Calu3 (cell line): ENCODE results near the gene TMPRSS15. TPM values are rescaled to one million over a fixed set of nuclear protein-coding genes. Genes with fewer than 3 reads are reported as not detected.
A peak's percentile ranks its signal among the peaks of the same experiment; 100 is the strongest.

ENCODE experiments used
- Bru-seq: library from RNA; stranded (reverse); fragments of 400-500 nt; gene quantifications from one replicate; lab custom pipeline; 2021; lab: Mats Ljungman, UMichigan
- BruChase-seq, 2 experiments: library from RNA; stranded (reverse); fragments of 400-500 nt; gene quantifications; one replicate each; lab custom pipeline; 2021; lab: Mats Ljungman, UMichigan
- BruUV-seq: library from RNA; stranded (reverse); fragments of 400-500 nt; replicated peaks from 2 replicates; lab custom pipeline; 2021; lab: Mats Ljungman, UMichigan
- CTCF ChIA-PET: fragments of 300-600 bp; sonication (Branson Sonifier 250); formaldehyde crosslinking; loops from one replicate; lab custom pipeline; 2022; ENCODE audit warnings: antibody characterized with exemption; lab: Charles Lee
- DNase-seq: peaks from one replicate; pipeline ENCODE4 v3.0.0; 2022
- H3K27ac Mint-ChIP-seq: one replicate; pipeline ENCODE4 v1.8.0; 2022; ENCODE audit warnings: mixed read lengths; ENCODE audit not compliant: unreplicated experiment
- H3K27me3 Mint-ChIP-seq: one replicate; pipeline ENCODE4 v1.8.0; 2022; ENCODE audit warnings: mixed read lengths; ENCODE audit not compliant: unreplicated experiment
- H3K36me3 Mint-ChIP-seq: one replicate; pipeline ENCODE4 v1.8.0; 2022; ENCODE audit warnings: mild to moderate bottlenecking, moderate library complexity, mixed read lengths; ENCODE audit not compliant: insufficient read depth, unreplicated experiment
- H3K4me1 Mint-ChIP-seq: one replicate; pipeline ENCODE4 v1.8.0; 2022; ENCODE audit warnings: mild to moderate bottlenecking, low read depth, mixed read lengths; ENCODE audit not compliant: unreplicated experiment
- H3K4me3 Mint-ChIP-seq: one replicate; pipeline ENCODE4 v1.8.0; 2022; ENCODE audit warnings: mild to moderate bottlenecking, low read depth, moderate library complexity, mixed read lengths; ENCODE audit not compliant: unreplicated experiment
- H3K9me3 Mint-ChIP-seq: one replicate; pipeline ENCODE4 v1.8.0; 2022; ENCODE audit warnings: low read depth, mixed read lengths; ENCODE audit not compliant: unreplicated experiment
- intact Hi-C: fragments of 100-400 bp; cut with micrococcal nuclease; formaldehyde crosslinking; loops from one replicate; pipeline ENCODE4 v1.10.0; 2022; ENCODE audit not compliant: unreplicated experiment
- long read RNA-seq: library from polyadenylated mRNA; stranded (forward); transcript quantifications from one replicate; pipeline ENCODE4 v2.0.0, GENCODE V29; 2022
- total RNA-seq: library from RNA; stranded (reverse); gene quantifications from 2 replicates; pipeline ENCODE4 v1.2.3, GENCODE V29; 2022
- TF ChIP-seq, protein P1 (sequence below): fragments of 200-600 bp; IDR thresholded peaks from one replicate; pipeline ENCODE4 v1.8.0; 2022; ENCODE audit warnings: antibody characterized with exemption; ENCODE audit not compliant: unreplicated experiment

TMPRSS15 gene
- total RNA-seq = not detected in 2 replicates
- not detected for Bru-seq, nascent RNA
- percentile 1 among the genes with signal in this experiment for BruChase-seq, experiment 1, labeled RNA remaining after a 6-hour chase
- BruChase-seq, experiment 2, labeled RNA remaining after a 2-hour chase = not detected
- long read RNA-seq = 0 reads

DNA sequence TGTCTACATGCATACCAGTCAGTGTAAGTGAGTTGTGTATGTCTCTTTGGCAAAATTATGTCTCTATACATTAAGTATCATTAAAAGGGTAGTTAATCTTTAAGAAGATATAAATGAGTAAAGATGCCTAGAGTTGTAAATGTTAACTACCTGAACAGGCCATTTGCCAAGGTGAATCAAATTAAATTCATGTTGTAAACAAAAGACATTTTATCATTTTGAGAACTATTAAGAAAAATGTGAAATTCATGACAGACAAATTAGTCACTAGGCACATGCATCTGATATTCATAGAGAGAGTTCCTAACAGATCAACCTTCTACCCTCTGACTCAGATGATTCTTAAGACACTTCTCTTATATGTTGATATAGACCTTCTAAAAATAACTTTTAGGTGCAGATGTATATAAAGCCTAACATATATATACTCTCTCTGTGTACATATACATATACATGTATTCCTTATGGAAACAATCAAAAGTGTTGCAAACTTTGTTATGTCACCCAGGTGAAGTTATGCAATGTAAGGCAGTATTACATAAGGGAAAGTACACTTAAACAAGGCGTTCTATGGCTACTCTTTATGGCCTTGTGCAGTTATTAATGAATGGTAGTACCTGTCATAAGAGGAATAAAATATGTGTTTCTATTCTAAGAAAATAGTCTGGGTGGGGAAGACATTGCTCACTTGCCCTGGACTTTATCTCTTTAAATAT lies at the start of gene TMPRSS15:
TSS of gene TMPRSS15 (minus strand) at position 51 of the 716 bp plus-strand sequence. CDS start 163 bp downstream, outside the sequence.
- Mint-ChIP-seq H3K4me3 (no peak within 1 kb of the TSS), H3K27me3 (no peaks in the 10 kb centered on the region), H3K27ac (no peak within 1 kb of the TSS), H3K4me1 (no peaks in the 10 kb centered on the region), H3K36me3 (no peaks in the 10 kb centered on the region), H3K9me3 (no peaks in the 10 kb centered on the region)
- DNase-seq = no peak
- TF ChIP-seq, protein P1, sequence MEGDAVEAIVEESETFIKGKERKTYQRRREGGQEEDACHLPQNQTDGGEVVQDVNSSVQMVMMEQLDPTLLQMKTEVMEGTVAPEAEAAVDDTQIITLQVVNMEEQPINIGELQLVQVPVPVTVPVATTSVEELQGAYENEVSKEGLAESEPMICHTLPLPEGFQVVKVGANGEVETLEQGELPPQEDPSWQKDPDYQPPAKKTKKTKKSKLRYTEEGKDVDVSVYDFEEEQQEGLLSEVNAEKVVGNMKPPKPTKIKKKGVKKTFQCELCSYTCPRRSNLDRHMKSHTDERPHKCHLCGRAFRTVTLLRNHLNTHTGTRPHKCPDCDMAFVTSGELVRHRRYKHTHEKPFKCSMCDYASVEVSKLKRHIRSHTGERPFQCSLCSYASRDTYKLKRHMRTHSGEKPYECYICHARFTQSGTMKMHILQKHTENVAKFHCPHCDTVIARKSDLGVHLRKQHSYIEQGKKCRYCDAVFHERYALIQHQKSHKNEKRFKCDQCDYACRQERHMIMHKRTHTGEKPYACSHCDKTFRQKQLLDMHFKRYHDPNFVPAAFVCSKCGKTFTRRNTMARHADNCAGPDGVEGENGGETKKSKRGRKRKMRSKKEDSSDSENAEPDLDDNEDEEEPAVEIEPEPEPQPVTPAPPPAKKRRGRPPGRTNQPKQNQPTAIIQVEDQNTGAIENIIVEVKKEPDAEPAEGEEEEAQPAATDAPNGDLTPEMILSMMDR = no peak
- intact Hi-C loops = no loop called here
- no TSS peak for BruUV-seq
- CTCF ChIA-PET = no interaction called here

DNA sequence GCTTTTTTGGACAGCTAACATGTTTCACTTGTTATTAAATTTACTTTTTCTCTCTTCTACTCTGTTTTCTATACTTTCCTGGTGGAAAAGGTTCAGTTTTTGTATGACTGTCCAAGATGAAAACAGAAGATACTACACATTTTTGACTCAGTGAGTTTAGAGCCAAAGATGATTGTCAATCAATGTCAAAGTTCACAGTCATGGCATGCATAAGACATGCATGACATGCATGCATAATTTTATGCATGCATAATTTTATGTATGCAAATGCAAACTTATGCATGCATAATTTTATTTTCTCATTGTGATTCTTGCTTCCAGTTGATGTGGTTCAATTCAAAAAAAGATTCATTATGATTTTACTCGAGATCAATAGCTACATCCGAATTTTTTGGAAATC lies 48.1 kb upstream of the TMPRSS15 start:
- BruUV-seq = no TSS peak
- TF ChIP-seq, protein P1 = no peak
- Mint-ChIP-seq H3K9me3 (peaks cover 2% of the 10 kb centered on the region), H3K4me1 (no peaks in the 10 kb centered on the region), H3K27me3 (no peaks in the 10 kb centered on the region), H3K36me3 (no peaks in the 10 kb centered on the region), H3K4me3 (no peak overlapping the region), H3K27ac (no peak overlapping the region)
- intact Hi-C loops = no loop called here
- DNase-seq = no peak
- CTCF ChIA-PET = no interaction called here

DNA sequence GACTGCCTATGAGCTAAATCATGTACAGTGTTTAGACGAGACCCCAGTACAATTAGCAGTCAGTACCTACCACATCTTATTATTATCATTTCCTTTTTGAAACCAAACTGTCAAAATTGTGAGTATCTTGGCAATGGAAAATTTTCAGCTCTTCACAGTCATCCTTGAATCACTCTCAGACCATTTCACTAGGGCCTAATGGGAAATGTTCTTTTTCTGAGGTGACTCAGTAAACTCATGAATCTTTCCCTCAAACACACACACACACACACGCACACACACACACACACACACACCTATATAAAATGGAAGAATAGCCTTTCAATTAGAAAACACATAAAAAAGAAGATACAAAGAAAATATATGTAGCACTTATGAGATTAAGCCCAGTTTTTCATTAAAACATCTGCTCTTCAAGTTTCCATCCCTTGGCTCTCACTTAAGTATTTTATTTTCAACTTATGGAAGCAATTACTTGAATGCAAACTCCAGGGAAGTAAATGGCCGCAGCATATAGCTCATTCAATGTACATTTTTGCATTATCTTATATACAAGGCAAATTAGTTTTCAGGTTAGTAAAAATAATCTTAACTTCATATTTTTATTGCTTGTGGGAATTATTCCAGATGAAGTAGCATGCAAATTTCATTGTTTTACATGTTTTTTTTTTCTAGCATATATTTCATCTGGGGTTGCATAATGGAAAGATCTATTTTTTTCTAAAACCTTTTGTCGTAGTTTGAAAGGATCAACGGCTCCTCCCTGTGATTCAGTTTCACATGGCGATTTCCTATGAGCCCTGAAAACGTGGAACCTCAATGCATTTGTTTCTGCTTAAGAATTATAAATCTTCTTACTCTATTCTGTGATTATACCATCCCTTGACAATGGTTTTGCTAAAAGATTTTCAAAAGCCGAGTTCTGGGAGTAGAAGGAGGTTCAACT lies 46.3 kb upstream of the TMPRSS15 start:
- no peak overlapping the region for H3K27ac Mint-ChIP-seq
- H3K36me3 Mint-ChIP-seq = no peaks in the 10 kb centered on the region
- H3K4me1 Mint-ChIP-seq = no peaks in the 10 kb centered on the region
- H3K27me3 Mint-ChIP-seq = no peaks in the 10 kb centered on the region
- TF ChIP-seq, protein P1 = no peak
- no peak for DNase-seq
- intact Hi-C loops = no loop called here
- no peak overlapping the region for H3K4me3 Mint-ChIP-seq
- peaks cover 3% of the 10 kb centered on the region for H3K9me3 Mint-ChIP-seq
- CTCF ChIA-PET = no interaction called here
- BruUV-seq = no TSS peak

DNA sequence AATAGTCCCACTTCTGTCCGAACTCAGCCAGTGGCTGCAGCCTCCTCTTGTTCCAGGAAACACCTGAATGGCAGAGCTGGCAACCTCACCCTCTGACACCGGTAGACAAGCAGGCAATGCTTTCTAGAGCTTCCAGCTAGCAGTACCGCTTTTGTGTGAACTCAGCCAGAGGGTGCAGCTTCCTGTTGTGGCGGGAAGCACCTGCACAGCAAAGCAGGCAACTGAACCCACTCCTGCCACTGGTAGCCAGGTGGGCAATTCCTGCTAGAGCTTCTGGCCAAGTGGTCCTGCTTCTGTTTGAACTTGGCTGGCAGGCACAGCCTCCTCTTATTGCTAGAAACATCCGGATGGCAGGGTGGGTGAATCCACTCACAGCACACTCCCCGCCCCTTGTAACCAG lies 40.1 kb upstream of the TMPRSS15 start:
- Mint-ChIP-seq H3K36me3 (no peaks in the 10 kb centered on the region), H3K4me1 (no peaks in the 10 kb centered on the region), H3K4me3 (no peak overlapping the region), H3K27ac (no peak overlapping the region), H3K27me3 (no peaks in the 10 kb centered on the region), H3K9me3 (peaks cover 5% of the 10 kb centered on the region)
- TF ChIP-seq, protein P1 = no peak
- DNase-seq = no peak
- intact Hi-C loops = no loop called here
- CTCF ChIA-PET = no interaction called here
- no TSS peak for BruUV-seq
